GM18502 (cell line): Measurements from ENCODE around the gene SEC14L2.
"Not testable (repeated sequence)": the region's sequence is repeated elsewhere in the genome, so short reads cannot be mapped to it uniquely, and the experiment has no call there.

Experiments
- ATAC-seq: cut with Tn5 transposase; IDR thresholded peaks from one replicate; pipeline ENCODE4 v1.9.1; 2021; ENCODE audit warnings: mild to moderate bottlenecking; ENCODE audit not compliant: unreplicated experiment, poor library complexity

Gene SEC14L2

DNA sequence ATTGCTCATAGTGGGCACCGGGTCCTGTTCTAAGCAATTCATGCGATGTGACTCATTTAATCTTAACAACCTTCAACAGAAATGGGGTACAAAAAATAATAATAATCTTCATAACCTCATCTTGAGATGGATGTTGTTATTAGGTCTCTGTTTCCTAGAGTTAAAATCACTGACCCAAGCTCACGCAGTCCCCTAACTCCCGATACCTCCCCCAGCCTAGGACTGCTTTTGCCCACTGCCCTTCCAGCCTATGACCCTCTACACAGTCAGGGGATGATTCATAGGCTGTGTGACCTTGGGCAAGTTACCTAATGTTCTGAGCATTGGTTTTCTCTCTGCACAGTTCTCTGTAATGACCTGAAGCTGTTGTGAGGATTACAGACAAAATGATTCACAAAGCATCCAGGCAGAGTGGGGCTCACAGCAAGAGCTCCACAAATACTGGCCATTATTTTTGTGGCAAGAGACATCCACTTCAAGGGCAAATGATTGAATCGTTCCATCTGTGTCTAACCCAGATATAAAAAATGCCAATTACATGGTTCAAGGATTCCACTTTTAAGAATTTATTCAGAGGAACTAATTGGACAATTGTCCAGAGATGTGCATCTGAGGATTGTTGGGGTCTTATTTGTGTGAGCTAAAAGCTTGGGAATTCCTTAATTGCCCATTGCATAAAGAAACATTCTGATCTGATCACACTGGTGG is 48.8 kb downstream of the SEC14L2 start:
- no peak for ATAC-seq

DNA sequence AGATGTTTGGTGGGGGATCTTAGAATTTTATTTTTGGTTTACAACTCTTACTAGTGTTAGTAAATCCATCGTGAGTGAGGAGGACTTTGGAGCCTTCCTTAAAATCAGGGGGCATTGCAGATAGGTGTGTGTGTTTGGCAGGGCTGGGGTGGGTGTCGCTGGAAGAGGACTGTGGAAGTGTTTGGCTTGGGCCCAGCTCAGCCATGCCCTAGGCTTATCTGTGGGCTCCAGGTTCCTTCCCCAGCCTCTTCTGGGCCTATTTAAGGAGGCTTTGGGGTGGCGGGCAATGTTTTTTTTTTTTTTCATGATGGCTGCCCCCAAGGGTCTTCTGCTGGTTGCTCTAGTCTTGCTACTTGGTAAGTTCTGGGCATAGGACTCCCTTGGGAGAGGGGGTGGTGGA is 50.8 kb downstream of the SEC14L2 start:
- no peak for ATAC-seq

DNA sequence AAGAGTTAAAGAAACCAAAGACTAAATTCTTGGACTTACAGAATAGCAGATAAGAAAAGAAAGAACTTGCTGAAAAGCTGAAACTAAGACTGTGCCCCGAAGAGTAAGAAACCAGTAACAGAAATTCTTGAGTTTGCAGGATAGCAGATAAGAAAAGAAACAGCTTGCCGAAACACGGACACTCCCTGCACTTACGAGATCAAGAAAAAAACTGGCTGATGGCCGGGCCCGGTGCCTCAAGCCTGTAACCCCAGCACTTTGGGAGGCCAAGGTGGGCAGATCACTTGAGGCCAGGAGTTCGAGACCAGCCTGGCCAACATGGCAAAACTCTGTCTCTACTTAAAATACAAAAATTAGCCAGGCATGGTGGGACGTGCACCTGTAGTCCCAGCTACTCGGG is 54.7 kb downstream of the SEC14L2 start:
- ATAC-seq = not testable (repeated sequence)

- no peak for ATAC-seq
Observed at GRCh38 chr22:30452861-30453260, 56.0 kb downstream of the SEC14L2 start.

DNA sequence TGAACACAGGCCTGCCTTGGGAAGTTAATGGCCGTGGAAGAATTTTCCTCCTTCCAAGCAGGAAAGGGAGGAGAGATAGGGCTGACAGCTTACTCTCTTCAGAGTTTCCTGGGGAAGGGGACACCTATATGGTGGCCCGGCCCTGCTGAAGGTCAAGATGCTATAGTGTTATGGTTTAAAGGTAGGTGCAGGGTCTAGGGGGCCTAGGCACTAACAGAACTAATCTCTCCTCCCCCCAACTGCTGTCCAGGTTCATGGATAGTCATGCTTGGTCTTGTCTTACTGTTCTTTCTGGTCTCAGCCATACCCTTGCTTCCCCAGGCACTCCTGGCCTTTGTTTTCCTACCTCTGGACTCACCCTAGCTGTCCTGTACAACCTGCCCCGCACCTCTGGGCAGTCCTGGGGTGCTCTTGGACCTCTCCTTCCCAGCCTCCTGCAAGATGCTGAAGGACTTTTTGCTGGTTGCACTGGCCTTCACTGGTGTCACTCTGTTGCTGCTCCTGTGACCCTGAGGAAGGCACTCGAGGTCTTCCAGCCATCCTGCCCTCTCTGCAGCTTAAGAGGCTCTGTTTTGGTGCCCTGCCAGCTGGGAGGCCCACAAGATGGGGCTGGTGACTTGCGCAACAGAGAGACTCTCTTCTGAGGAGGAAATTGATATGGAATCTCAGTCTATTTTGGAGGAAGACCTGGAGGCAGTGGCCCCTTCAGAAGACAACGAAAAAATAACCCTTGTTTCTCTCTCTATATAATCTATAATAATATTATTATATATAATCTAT is 57.1 kb downstream of the SEC14L2 start:
- no peak for ATAC-seq

DNA sequence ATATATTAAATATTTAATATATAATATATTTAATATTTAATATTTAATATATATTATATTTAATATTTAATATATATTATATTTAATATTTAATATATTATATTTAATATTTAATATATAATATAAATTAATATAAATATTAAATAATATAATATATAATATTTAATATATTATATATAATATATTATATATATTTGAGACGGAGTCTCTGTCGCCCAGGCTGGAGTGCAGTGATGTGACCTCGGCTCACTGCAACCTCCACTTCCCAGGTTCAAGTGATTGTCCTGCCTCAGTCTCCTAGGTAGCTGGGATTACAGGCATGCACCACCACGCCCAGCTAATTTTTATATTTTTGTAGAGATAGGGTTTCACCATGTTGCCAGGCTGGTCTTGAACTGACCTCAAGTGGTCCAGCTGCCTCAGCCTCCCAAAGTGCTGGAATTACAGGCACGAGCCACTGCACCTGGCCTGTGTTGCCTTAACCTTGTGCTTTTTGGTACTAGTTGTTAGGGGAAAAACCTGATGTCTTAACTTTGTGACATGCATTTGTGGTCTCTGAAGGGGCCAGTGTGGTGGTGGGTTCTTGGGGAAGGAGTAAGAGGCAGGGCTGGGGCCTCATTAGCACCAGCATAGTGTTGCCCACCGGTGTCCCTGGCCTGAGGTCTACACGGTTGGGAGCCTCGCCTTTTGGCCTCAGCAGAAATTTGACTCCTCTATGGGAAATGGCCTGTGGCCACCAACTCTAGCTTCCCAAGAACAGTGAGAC is 58.4 kb downstream of the SEC14L2 start:
- no peak for ATAC-seq

DNA sequence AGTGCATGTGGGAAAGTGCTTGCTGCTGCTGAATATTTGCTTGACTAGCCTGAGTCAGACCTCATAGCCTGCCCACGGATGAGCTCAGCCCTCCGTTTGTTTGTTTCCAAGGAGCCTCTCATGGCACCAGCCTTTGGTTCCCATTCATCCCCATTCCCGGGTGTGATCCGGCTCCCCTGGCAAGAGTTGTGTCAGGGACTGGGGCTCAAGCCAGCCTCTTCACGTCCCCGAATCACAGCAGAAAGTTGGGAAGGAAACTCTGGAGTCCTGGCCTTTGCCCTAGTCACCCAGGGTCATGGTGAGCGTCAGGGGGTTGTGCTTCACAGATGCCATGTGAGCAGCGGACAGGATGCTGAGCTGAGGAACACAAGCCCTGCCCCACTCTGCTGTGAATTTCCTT is 61.2 kb downstream of the SEC14L2 start:
- ATAC-seq = no peak

- no peak for ATAC-seq
Observed at GRCh38 chr22:30459181-30460052, 62.6 kb downstream of the SEC14L2 start.

GRCh38 chr22:30460147-30460546 is 63.3 kb downstream of the SEC14L2 start:
- no peak for ATAC-seq

DNA sequence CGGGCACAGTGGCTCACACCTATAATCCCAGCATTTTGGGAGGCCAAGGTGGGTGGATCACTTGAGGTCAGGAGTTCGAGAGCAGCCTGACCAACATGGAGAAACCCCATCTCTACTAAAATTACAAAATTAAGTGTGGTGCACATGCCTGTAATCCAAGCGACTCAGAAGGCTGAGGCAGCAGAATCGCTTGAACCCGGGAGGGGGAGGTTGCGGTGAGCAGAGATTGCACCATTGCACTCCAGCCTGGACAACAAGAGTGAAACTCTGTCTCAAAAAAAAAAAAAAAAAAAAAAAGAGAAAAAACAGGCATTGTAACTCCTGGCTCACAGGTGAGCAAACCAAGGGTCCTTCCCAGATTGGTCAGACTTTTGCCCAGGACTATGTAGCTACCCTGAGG is 63.7 kb downstream of the SEC14L2 start:
- not testable (repeated sequence) for ATAC-seq

DNA sequence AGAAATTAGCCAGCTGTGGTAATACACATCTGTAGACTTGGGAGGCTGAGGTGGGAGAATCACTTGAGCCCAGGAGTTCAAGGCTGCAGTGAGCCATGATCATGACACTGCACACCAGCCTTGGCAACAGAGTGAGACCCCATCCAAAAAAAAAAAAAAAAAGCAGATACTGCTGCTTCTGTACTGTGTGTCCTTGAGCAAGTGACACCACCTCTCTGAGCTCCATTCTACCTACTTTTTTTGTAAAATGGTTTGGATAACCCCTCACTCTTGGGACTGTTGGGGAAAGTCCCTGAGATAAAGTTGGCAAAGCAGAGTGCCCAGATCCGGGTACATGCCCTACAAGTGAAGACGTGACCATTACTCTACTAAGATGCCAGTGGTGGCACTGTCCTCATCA is 72.3 kb downstream of the SEC14L2 start:
- no peak for ATAC-seq

- ATAC-seq = no peak
Observed at GRCh38 chr22:30470655-30471054, 73.8 kb downstream of the SEC14L2 start.

DNA sequence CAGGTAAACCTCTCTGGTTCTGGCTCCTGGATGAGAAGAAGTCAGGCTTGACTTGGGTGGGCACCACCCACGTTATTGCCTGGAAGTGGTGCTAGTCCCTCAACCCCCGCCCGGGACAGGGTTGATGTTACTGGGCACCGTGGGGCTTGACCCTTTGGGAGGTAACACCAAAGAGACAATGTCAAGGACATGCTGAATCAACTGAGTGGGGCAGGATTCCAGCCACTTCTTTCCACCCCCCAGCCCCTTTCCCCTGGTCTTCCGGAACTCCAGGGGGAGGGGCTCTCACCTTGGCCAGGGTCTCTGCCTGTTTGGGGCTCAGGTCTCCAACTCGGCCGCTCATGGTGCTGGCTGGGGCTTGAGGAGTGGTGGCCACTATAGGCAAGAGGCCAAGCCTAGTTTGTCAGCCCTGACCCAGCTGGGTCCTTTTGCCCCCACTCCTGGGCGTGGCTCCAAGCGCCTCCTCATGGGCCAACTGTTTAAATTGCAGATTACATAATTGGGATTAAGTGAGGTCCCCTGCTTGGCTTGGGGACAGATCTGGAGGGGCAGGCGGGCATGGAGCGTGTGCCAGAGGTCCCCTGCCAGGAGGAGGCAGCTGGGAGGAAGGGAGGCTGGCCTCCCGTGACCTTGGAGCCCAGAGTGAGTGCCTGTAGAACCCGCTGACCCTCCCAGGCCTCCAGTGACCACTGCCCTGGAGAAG is 74.9 kb downstream of the SEC14L2 start, which contains the start of gene SEC14L3:
Gene SEC14L3, minus strand, starts transcription at position 402 of the 703 bp plus-strand sequence. Its CDS starts 59 bp downstream, at position 343.
- ATAC-seq = no peak

DNA sequence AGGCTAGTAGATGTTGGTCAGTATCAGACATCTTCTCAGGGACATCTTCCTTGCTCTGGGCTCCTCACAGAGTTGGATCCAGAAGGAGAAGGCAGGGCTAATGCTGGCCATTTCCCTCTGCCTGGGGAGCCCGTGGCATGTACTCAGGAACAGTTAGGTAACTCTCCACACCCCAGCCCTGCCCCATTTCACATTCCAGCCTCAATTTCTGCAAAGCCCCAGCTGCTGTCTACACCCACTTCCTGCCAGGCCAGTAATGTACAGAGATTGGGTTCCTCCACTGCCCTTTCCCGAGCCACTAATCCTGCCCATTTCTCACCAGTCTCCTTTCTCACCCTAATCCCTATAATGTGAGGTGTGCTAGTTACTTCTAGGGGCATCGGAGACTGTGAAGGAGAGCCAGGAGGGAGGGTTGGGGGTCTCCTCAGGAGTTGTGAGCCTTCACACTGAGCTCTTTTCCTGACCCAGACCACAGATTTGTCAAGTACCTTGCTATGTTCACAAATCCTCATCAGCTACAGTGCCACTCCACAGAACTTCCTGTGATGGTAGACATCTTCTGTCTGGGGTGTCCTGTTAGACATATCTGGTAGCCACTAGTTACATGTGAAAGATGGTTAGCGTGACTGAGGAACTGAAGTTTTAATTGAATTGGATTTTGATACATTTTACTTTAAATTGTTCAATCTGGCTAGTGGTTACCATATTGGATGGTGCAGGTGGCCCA is 76.3 kb downstream of the SEC14L2 start:
- ATAC-seq = no peak

DNA sequence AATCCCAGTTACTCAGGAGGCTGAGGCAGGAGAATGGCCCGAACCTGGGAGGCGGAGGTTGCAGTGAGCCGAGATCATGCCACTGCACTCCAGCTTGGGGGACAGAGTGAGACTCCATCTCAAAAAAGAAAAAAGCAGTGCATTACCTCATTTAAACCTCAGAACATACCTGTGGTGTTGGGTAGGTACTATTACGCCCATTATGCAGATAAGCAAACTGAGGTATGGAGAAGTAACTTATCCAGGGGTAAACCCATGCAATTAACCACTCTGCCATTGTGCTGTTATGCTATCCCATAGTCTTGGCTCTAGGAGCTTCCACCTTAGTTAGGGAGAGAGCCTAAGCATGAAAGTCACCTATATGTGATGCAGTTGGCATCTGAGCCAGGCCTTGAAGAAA is 77.3 kb downstream of the SEC14L2 start:
- ATAC-seq = no peak
